Activated B cell treated with CpG ODN at 0.5 μM for 24 hours (primary cell): ENCODE results near the gene IGFBP6. TPM values are rescaled to one million over a fixed set of nuclear protein-coding genes. Genes with fewer than 3 reads are reported as not detected.

Experiments
- ATAC-seq: fragments of 200-7000 bp; cut with Tn5 transposase; one replicate; pipeline ENCODE4 v1.10.0; 2021; ENCODE audit warnings: low read depth, mild to moderate bottlenecking, moderate library complexity
- CTCF ChIA-PET: fragments of 350-600 bp; sonication (Branson Sonifier 250); formaldehyde crosslinking; loops from one replicate; lab custom pipeline; 2021; ENCODE audit warnings: antibody characterized with exemption; lab: Charles Lee
- POLR2A ChIA-PET: fragments of 350-600 bp; sonication (Branson Sonifier 250); formaldehyde crosslinking; loops from one replicate; lab custom pipeline; 2021; ENCODE audit warnings: antibody characterized with exemption; lab: Charles Lee
- DNase-seq: peaks from one replicate; pipeline ENCODE4 v3.0.0; 2022
- H3K27ac Mint-ChIP-seq: one replicate; pipeline ENCODE4 v1.8.0; 2020; ENCODE audit warnings: mixed read lengths
- H3K27me3 Mint-ChIP-seq: one replicate; pipeline ENCODE4 v1.8.0; 2021; ENCODE audit warnings: mixed read lengths
- H3K36me3 Mint-ChIP-seq: one replicate; pipeline ENCODE4 v1.8.0; 2021; ENCODE audit warnings: low read depth, mixed read lengths
- H3K4me1 Mint-ChIP-seq: one replicate; pipeline ENCODE4 v1.8.0; 2021; ENCODE audit warnings: mixed read lengths
- H3K4me3 Mint-ChIP-seq: one replicate; pipeline ENCODE4 v1.8.0; 2020; ENCODE audit warnings: mild to moderate bottlenecking, mixed read lengths
- H3K9me3 Mint-ChIP-seq: one replicate; pipeline ENCODE4 v1.8.0; 2020; ENCODE audit warnings: mixed read lengths
- intact Hi-C: fragments of 100-400 bp; cut with micrococcal nuclease; formaldehyde crosslinking; loops from one replicate; pipeline ENCODE4 v1.15.1; 2024
- total RNA-seq: library from RNA; stranded (reverse); gene quantifications from 2 replicates; pipeline ENCODE4 v1.2.3, GENCODE V29; 2022
- TF ChIP-seq, protein P1 (sequence below): fragments of 200-600 bp; IDR thresholded peaks from one replicate; pipeline ENCODE4 v1.8.0; 2022; ENCODE audit warnings: antibody characterized with exemption, mild to moderate bottlenecking

IGFBP6 gene
- total RNA-seq, 1 donor from 2014 or later, result not detected

DNA sequence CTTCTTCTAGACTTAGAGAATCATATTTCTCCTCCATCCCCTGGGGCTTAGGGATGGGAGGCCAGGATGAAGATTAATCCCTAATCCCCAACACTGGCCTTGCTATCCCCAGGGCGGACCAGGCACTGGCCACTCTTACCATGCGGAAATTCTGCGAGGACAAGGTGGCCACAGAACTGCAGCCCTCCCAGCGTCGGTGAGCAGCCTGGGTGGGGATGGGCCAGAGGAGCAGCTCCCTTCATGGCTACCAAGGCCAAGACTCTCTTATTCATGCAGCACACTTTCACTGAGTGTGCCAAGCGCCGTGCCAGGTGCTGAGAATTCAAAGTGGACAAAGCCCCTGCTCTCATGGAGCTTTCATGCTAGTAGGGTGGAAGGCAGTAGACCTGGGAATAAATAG is 40.6 kb upstream of the IGFBP6 start:
- ChIA-PET CTCF (interaction anchor here (1.7 kb wide), 1 partner anchor 9 kb away, joined by 6 read pairs; no protein-coding TSS in a partner anchor), POLR2A (no interaction called here)
- DNase-seq, result no peak
- H3K4me3 Mint-ChIP-seq, result no peak overlapping the region
- H3K4me1 Mint-ChIP-seq, result peaks cover 10% of the 10 kb centered on the region
- no peak for ATAC-seq
- peaks cover 6% of the 10 kb centered on the region for H3K27me3 Mint-ChIP-seq
- TF ChIP-seq, protein P1, sequence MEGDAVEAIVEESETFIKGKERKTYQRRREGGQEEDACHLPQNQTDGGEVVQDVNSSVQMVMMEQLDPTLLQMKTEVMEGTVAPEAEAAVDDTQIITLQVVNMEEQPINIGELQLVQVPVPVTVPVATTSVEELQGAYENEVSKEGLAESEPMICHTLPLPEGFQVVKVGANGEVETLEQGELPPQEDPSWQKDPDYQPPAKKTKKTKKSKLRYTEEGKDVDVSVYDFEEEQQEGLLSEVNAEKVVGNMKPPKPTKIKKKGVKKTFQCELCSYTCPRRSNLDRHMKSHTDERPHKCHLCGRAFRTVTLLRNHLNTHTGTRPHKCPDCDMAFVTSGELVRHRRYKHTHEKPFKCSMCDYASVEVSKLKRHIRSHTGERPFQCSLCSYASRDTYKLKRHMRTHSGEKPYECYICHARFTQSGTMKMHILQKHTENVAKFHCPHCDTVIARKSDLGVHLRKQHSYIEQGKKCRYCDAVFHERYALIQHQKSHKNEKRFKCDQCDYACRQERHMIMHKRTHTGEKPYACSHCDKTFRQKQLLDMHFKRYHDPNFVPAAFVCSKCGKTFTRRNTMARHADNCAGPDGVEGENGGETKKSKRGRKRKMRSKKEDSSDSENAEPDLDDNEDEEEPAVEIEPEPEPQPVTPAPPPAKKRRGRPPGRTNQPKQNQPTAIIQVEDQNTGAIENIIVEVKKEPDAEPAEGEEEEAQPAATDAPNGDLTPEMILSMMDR, result no peak
- intact Hi-C loops, result no loop called here
- H3K36me3 Mint-ChIP-seq, result peaks cover 2% of the 10 kb centered on the region
- H3K27ac Mint-ChIP-seq, result no peak overlapping the region
- H3K9me3 Mint-ChIP-seq, result no peaks in the 10 kb centered on the region

DNA sequence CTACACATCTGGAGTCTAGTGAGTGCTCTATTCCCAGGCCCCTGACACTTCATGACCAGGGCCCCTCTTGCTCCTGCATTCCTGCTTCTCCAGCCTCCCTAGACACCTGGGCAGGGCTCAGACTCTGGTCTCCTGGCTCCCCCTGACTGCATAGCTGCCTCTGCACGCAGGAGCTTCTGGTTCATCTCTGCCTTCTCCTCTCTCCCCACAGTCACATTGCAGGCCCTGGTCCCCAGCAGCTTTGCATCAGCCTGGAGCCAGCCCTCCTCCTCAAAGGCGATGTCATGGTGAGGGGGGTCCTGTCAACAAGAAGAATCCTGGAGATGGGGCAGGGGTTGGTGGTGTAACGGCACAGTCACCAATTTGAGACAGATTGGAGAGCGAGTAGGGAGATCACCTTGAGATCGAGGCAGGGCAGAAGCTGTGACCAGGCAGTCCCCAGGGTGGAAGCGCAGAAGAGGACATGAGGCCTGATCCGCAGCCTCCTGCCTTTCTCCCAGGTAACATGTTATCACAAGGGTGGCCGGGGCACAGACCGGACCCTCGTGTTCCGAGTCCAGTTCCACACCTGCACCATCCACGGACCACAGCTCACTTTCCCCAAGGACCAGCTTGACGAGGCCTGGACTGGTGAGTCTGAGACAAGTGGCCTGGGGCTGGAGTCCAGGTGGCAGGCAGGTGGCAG is 39.5 kb upstream of the IGFBP6 start:
- intact Hi-C loops, result no loop called here
- Mint-ChIP-seq H3K9me3 (no peaks in the 10 kb centered on the region), H3K27ac (no peak overlapping the region), H3K4me1 (peaks cover 10% of the 10 kb centered on the region), H3K27me3 (peaks cover 6% of the 10 kb centered on the region), H3K36me3 (peaks cover 2% of the 10 kb centered on the region), H3K4me3 (no peak overlapping the region)
- no peak for DNase-seq
- CTCF ChIA-PET, result interaction anchor here (1.7 kb wide), 1 partner anchor 8 kb away, joined by 6 read pairs; no protein-coding TSS in a partner anchor
- POLR2A ChIA-PET, result interaction anchor here (0.6 kb wide), 1 partner anchor 23 kb away, joined by 3 read pairs; no protein-coding TSS in a partner anchor
- TF ChIP-seq, protein P1, result no peak
- ATAC-seq, result no peak

DNA sequence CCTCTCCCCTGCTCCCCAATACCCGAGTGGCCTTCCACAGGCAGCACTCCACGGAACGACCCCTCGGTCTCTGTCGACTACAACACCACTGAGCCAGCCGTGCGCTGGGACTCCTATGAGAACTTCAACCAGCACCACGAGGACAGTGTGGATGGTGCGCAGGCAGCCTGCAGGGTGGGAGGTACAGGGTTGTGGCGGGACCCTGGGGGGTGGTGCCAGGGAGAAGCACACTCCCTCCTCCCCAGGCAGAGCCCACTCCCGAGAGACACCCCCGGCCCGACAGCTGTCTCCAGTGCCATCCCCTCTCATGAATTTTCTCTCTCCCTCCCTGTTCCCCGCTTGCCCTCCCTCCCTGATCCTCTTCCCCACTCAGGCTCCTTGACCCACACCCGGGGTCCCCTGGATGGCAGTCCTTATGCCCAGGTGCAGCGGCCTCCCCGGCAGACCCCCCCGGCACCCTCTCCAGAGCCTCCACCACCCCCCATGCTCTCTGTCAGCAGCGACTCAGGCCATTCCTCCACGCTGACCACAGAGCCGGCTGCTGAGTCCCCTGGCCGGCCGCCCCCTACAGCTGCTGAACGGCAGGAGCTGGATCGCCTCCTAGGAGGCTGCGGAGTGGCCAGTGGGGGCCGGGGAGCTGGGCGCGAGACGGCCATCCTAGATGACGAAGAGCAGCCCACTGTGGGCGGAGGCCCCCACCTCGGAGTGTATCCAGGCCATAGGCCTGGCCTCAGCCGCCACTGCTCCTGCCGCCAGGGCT is 38.6 kb upstream of the IGFBP6 start:
- DNase-seq (no peak), ATAC-seq (no peak)
- no peaks in the 10 kb centered on the region for H3K9me3 Mint-ChIP-seq
- H3K4me3 Mint-ChIP-seq, result no peak overlapping the region
- no peak overlapping the region for H3K27ac Mint-ChIP-seq
- TF ChIP-seq, protein P1, result no peak
- CTCF ChIA-PET, result no interaction called here
- peaks cover 9% of the 10 kb centered on the region for H3K36me3 Mint-ChIP-seq
- H3K27me3 Mint-ChIP-seq, result peaks cover 6% of the 10 kb centered on the region
- intact Hi-C loops, result no loop called here
- POLR2A ChIA-PET, result no interaction called here
- H3K4me1 Mint-ChIP-seq, result peaks cover 5% of the 10 kb centered on the region

DNA sequence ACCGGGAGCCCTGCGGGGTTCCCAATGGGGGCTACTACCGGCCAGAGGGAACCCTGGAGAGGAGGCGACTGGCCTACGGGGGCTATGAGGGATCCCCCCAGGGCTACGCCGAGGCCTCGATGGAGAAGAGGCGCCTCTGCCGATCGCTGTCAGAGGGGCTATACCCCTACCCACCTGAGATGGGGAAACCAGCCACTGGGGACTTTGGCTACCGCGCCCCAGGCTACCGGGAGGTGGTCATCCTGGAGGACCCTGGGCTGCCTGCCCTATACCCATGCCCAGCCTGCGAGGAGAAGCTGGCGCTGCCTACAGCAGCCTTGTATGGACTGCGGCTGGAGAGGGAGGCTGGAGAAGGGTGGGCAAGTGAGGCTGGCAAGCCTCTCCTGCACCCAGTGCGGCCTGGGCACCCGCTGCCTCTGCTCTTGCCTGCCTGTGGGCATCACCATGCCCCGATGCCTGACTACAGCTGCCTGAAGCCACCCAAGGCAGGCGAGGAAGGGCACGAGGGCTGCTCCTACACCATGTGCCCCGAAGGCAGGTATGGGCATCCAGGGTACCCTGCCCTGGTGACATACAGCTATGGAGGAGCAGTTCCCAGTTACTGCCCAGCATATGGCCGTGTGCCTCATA is 37.9 kb upstream of the IGFBP6 start:
- Mint-ChIP-seq H3K27ac (no peak overlapping the region), H3K36me3 (peaks cover 13% of the 10 kb centered on the region), H3K4me3 (no peak overlapping the region), H3K4me1 (no peaks in the 10 kb centered on the region), H3K27me3 (peaks cover 6% of the 10 kb centered on the region), H3K9me3 (no peaks in the 10 kb centered on the region)
- intact Hi-C loops, result no loop called here
- POLR2A ChIA-PET, result no interaction called here
- CTCF ChIA-PET, result no interaction called here
- TF ChIP-seq, protein P1, result no peak
- DNase-seq (no peak), ATAC-seq (no peak)
